ENCODE measurements around the gene HEATR9. TPM values are rescaled to one million over a fixed set of nuclear protein-coding genes. Genes with fewer than 3 reads are reported as not detected.
"Not testable (repeated sequence)": the region's sequence is repeated elsewhere in the genome, so short reads cannot be mapped to it uniquely, and the experiment has no call there.

The HEATR9 gene
- total RNA-seq, 1 experiment from 2014 or later, result not detected

- DNase-seq, result no peak
- Histone ChIP-seq H3K27me3 (no peaks in the 10 kb centered on the region), H3K9me3 (no peaks in the 10 kb centered on the region), H3K4me3 (no peak overlapping the region), H3K36me3 (no peaks in the 10 kb centered on the region)
Observed at GRCh38 chr17:35898283-35899070, 29.8 kb upstream of the HEATR9 start.

GRCh38 chr17:35897772-35898171, 29.1 kb upstream of the HEATR9 start:
- H3K36me3 ChIP-seq, H3K9me3 ChIP-seq, DNase-seq, H3K4me3 ChIP-seq, H3K27me3 ChIP-seq: not testable (repeated sequence)

GRCh38 chr17:35895636-35896587, 27.2 kb upstream of the HEATR9 start:
- H3K4me3 ChIP-seq, result no peak overlapping the region
- H3K36me3 ChIP-seq, result no peaks in the 10 kb centered on the region
- no peaks in the 10 kb centered on the region for H3K27me3 ChIP-seq
- no peaks in the 10 kb centered on the region for H3K9me3 ChIP-seq
- DNase-seq, result no peak

GRCh38 chr17:35894206-35894605, 25.5 kb upstream of the HEATR9 start:
- Histone ChIP-seq H3K4me3 (no peak overlapping the region), H3K9me3 (no peaks in the 10 kb centered on the region), H3K27me3 (no peaks in the 10 kb centered on the region), H3K36me3 (no peaks in the 10 kb centered on the region)
- DNase-seq, result no peak

GRCh38 chr17:35893751-35894150, 25.1 kb upstream of the HEATR9 start:
- no peak for DNase-seq
- no peaks in the 10 kb centered on the region for H3K27me3 ChIP-seq
- H3K9me3 ChIP-seq, result no peaks in the 10 kb centered on the region
- H3K36me3 ChIP-seq, result no peaks in the 10 kb centered on the region
- H3K4me3 ChIP-seq, result no peak overlapping the region

- Histone ChIP-seq H3K36me3 (no peaks in the 10 kb centered on the region), H3K27me3 (no peaks in the 10 kb centered on the region), H3K9me3 (no peaks in the 10 kb centered on the region), H3K4me3 (no peak overlapping the region)
- DNase-seq, result no peak
Observed at GRCh38 chr17:35892091-35893035, 23.7 kb upstream of the HEATR9 start.

GRCh38 chr17:35891269-35891668, 22.6 kb upstream of the HEATR9 start:
- no peak for DNase-seq
- H3K9me3 ChIP-seq, result no peaks in the 10 kb centered on the region
- H3K4me3 ChIP-seq, result no peak overlapping the region
- no peaks in the 10 kb centered on the region for H3K36me3 ChIP-seq
- H3K27me3 ChIP-seq, result no peaks in the 10 kb centered on the region

- no peaks in the 10 kb centered on the region for H3K27me3 ChIP-seq
- DNase-seq, result no peak
- no peaks in the 10 kb centered on the region for H3K9me3 ChIP-seq
- H3K4me3 ChIP-seq, result no peak overlapping the region
- H3K36me3 ChIP-seq, result no peaks in the 10 kb centered on the region
Observed at GRCh38 chr17:35890774-35891155, 22.1 kb upstream of the HEATR9 start.

- Histone ChIP-seq H3K27me3 (no peaks in the 10 kb centered on the region), H3K4me3 (no peak overlapping the region), H3K9me3 (no peaks in the 10 kb centered on the region), H3K36me3 (no peaks in the 10 kb centered on the region)
- DNase-seq, result no peak
Observed at GRCh38 chr17:35889818-35890773, 21.4 kb upstream of the HEATR9 start.

- H3K27me3 ChIP-seq, result no peaks in the 10 kb centered on the region
- H3K36me3 ChIP-seq, result no peaks in the 10 kb centered on the region
- no peak overlapping the region for H3K4me3 ChIP-seq
- no peaks in the 10 kb centered on the region for H3K9me3 ChIP-seq
- DNase-seq, result no peak
Observed at GRCh38 chr17:35889241-35889640, 20.6 kb upstream of the HEATR9 start.

- no peak for DNase-seq
- Histone ChIP-seq H3K36me3 (no peaks in the 10 kb centered on the region), H3K4me3 (no peak within 1 kb of the TSS), H3K27me3 (no peaks in the 10 kb centered on the region), H3K9me3 (no peaks in the 10 kb centered on the region)
Observed at GRCh38 chr17:35879773-35880654, 11.3 kb upstream of the HEATR9 start, which contains the start of gene CCL5. CCL5 (minus strand) TSS chr17:35880360.

- no peak for DNase-seq
- Histone ChIP-seq H3K27me3 (no peaks in the 10 kb centered on the region), H3K36me3 (no peaks in the 10 kb centered on the region), H3K4me3 (no peak overlapping the region), H3K9me3 (no peaks in the 10 kb centered on the region)
Observed at GRCh38 chr17:35878361-35878760, 9.7 kb upstream of the HEATR9 start.

GRCh38 chr17:35877345-35878029, 8.8 kb upstream of the HEATR9 start:
- no peak for DNase-seq
- Histone ChIP-seq H3K4me3 (no peak overlapping the region), H3K9me3 (no peaks in the 10 kb centered on the region), H3K27me3 (no peaks in the 10 kb centered on the region), H3K36me3 (no peaks in the 10 kb centered on the region)

GRCh38 chr17:35876534-35876933, 7.8 kb upstream of the HEATR9 start:
- no peak for DNase-seq
- Histone ChIP-seq H3K27me3 (no peaks in the 10 kb centered on the region), H3K4me3 (no peak overlapping the region), H3K9me3 (no peaks in the 10 kb centered on the region), H3K36me3 (no peaks in the 10 kb centered on the region)
